Central memory CD8-positive, alpha-beta T cell (primary cell): ENCODE data around the gene IL32.

Experiments
- ATAC-seq: fragments of 150-1000 bp; cut with Tn5 transposase; replicated peaks from 2 replicates; pipeline ENCODE4 v1.10.0; 2022; ENCODE audit warnings: mild to moderate bottlenecking, moderate FRiP score, moderate number of reproducible peaks; ENCODE audit not compliant: poor library complexity, severe bottlenecking; ENCODE audit errors: extremely low read depth
- DNase-seq, 2 donors: peaks; one replicate each; pipeline ENCODE4 v3.0.0; 2021; ENCODE audit warnings: low spot score in 2 of 2
- H3K27ac Mint-ChIP-seq: one replicate; pipeline ENCODE4 v1.8.0; 2022; ENCODE audit warnings: low read depth, mild to moderate bottlenecking, moderate library complexity, mixed read lengths
- H3K27me3 Mint-ChIP-seq: one replicate; pipeline ENCODE4 v1.8.0; 2022; ENCODE audit warnings: mixed read lengths
- H3K36me3 Mint-ChIP-seq: one replicate; pipeline ENCODE4 v1.8.0; 2022; ENCODE audit warnings: mild to moderate bottlenecking, moderate library complexity, mixed read lengths; ENCODE audit not compliant: insufficient read depth
- H3K4me1 Mint-ChIP-seq: one replicate; pipeline ENCODE4 v1.8.0; 2022; ENCODE audit warnings: mixed read lengths
- H3K4me3 Mint-ChIP-seq: one replicate; pipeline ENCODE4 v1.8.0; 2022; ENCODE audit warnings: mild to moderate bottlenecking, moderate library complexity, mixed read lengths
- H3K9me3 Mint-ChIP-seq: one replicate; pipeline ENCODE4 v1.8.0; 2022; ENCODE audit warnings: mixed read lengths

IL32 gene

GRCh38 chr16:3035289-3035971, 30.0 kb upstream of the IL32 start:
- peaks cover 19% of the 10 kb centered on the region for H3K4me1 Mint-ChIP-seq
- no peak overlapping the region for H3K27ac Mint-ChIP-seq
- ATAC-seq (no peak), DNase-seq (no peak)
- H3K36me3 Mint-ChIP-seq: peaks cover 3% of the 10 kb centered on the region
- peaks cover 94% of the 10 kb centered on the region for H3K27me3 Mint-ChIP-seq
- H3K4me3 Mint-ChIP-seq: peak overlapping the region; percentile 36
- H3K9me3 Mint-ChIP-seq: no peaks in the 10 kb centered on the region

GRCh38 chr16:3035972-3036725, 29.3 kb upstream of the IL32 start:
- Mint-ChIP-seq H3K36me3 (peaks cover 3% of the 10 kb centered on the region), H3K9me3 (no peaks in the 10 kb centered on the region), H3K27ac (no peak overlapping the region), H3K4me3 (peak overlapping the region; percentile 36), H3K4me1 (peaks cover 19% of the 10 kb centered on the region), H3K27me3 (peaks cover 90% of the 10 kb centered on the region)
- DNase-seq (no peak), ATAC-seq (no peak)

GRCh38 chr16:3036726-3037315, 28.6 kb upstream of the IL32 start, which contains the start of gene BICDL2:
Gene BICDL2 (minus strand): TSS chr16:3036944. CDS start chr16:3035496, 1,448 bp downstream.
- H3K27me3 Mint-ChIP-seq: peaks cover 84% of the 10 kb centered on the region
- DNase-seq: no peak
- peak within 1 kb of the TSS; percentile 68 for H3K4me3 Mint-ChIP-seq
- no peaks in the 10 kb centered on the region for H3K9me3 Mint-ChIP-seq
- ATAC-seq: no peak
- no peak within 1 kb of the TSS for H3K27ac Mint-ChIP-seq
- H3K36me3 Mint-ChIP-seq: peaks cover 1% of the 10 kb centered on the region
- peaks cover 19% of the 10 kb centered on the region for H3K4me1 Mint-ChIP-seq

- peaks cover 1% of the 10 kb centered on the region for H3K36me3 Mint-ChIP-seq
Measured at GRCh38 chr16:3038256-3038655, 27.2 kb upstream of the IL32 start.

GRCh38 chr16:3038896-3039295, 26.5 kb upstream of the IL32 start:
- ATAC-seq: no peak
- H3K9me3 Mint-ChIP-seq: no peaks in the 10 kb centered on the region
- H3K4me3 Mint-ChIP-seq: no peak overlapping the region
- peaks cover 1% of the 10 kb centered on the region for H3K36me3 Mint-ChIP-seq
- no peak overlapping the region for H3K27ac Mint-ChIP-seq
- H3K27me3 Mint-ChIP-seq: peaks cover 70% of the 10 kb centered on the region
- DNase-seq: no peak
- peaks cover 14% of the 10 kb centered on the region for H3K4me1 Mint-ChIP-seq

More at GRCh38 chr16:3038256-3038655, 27.2 kb upstream of the IL32 start:
- Mint-ChIP-seq H3K9me3 (no peaks in the 10 kb centered on the region), H3K4me1 (peaks cover 11% of the 10 kb centered on the region), H3K27ac (no peak overlapping the region), H3K27me3 (peaks cover 70% of the 10 kb centered on the region), H3K4me3 (no peak overlapping the region)
- no peak for DNase-seq
- ATAC-seq: no peak

GRCh38 chr16:3042376-3042775, 23.1 kb upstream of the IL32 start:
- Mint-ChIP-seq H3K36me3 (no peaks in the 10 kb centered on the region), H3K27me3 (peaks cover 55% of the 10 kb centered on the region), H3K4me3 (no peak overlapping the region), H3K27ac (no peak overlapping the region), H3K9me3 (no peaks in the 10 kb centered on the region), H3K4me1 (peaks cover 19% of the 10 kb centered on the region)
- ATAC-seq (no peak), DNase-seq (no peak)

- no peak for DNase-seq
- no peak for ATAC-seq
- Mint-ChIP-seq H3K27me3 (peaks cover 31% of the 10 kb centered on the region), H3K4me1 (peaks cover 29% of the 10 kb centered on the region), H3K36me3 (peaks cover 1% of the 10 kb centered on the region), H3K9me3 (no peaks in the 10 kb centered on the region), H3K27ac (peak overlapping the region; percentile 35), H3K4me3 (peak overlapping the region; percentile 72)
Measured at GRCh38 chr16:3044708-3045107, 20.7 kb upstream of the IL32 start.

- H3K27ac Mint-ChIP-seq: no peak within 1 kb of the TSS
- DNase-seq: no peak
Measured at GRCh38 chr16:3045758-3046640, 19.4 kb upstream of the IL32 start, which contains the start of gene MMP25. Gene MMP25 (plus strand): TSS chr16:3046561. CDS start chr16:3046918, 357 bp downstream.

GRCh38 chr16:3046641-3047386, 18.6 kb upstream of the IL32 start:
- H3K27ac Mint-ChIP-seq: no peak overlapping the region
- DNase-seq (no peak), ATAC-seq (peak; percentile 48)
- H3K4me3 Mint-ChIP-seq: peak overlapping the region; percentile 38
- peaks cover 44% of the 10 kb centered on the region for H3K4me1 Mint-ChIP-seq
- peaks cover 1% of the 10 kb centered on the region for H3K36me3 Mint-ChIP-seq
- H3K9me3 Mint-ChIP-seq: no peaks in the 10 kb centered on the region
- H3K27me3 Mint-ChIP-seq: peaks cover 21% of the 10 kb centered on the region

More at GRCh38 chr16:3045758-3046640, 19.4 kb upstream of the IL32 start, which contains the start of gene MMP25:
- peaks cover 21% of the 10 kb centered on the region for H3K27me3 Mint-ChIP-seq
- H3K9me3 Mint-ChIP-seq: no peaks in the 10 kb centered on the region
- peak; percentile 29 for ATAC-seq
- H3K36me3 Mint-ChIP-seq: peaks cover 1% of the 10 kb centered on the region
- H3K4me3 Mint-ChIP-seq: peak within 1 kb of the TSS; percentile 72
- H3K4me1 Mint-ChIP-seq: peaks cover 39% of the 10 kb centered on the region

GRCh38 chr16:3047387-3047720, 18.1 kb upstream of the IL32 start:
- peaks cover 21% of the 10 kb centered on the region for H3K27me3 Mint-ChIP-seq
- ATAC-seq: no peak
- no peak for DNase-seq
- H3K4me3 Mint-ChIP-seq: peak overlapping the region; percentile 38
- H3K4me1 Mint-ChIP-seq: peaks cover 49% of the 10 kb centered on the region
- H3K9me3 Mint-ChIP-seq: no peaks in the 10 kb centered on the region
- H3K27ac Mint-ChIP-seq: no peak overlapping the region
- peaks cover 1% of the 10 kb centered on the region for H3K36me3 Mint-ChIP-seq

GRCh38 chr16:3049921-3050481, 15.4 kb upstream of the IL32 start:
- ATAC-seq (no peak), DNase-seq (no peak)
- H3K4me3 Mint-ChIP-seq: no peak overlapping the region
- peaks cover 3% of the 10 kb centered on the region for H3K27me3 Mint-ChIP-seq
- H3K27ac Mint-ChIP-seq: no peak overlapping the region
- H3K36me3 Mint-ChIP-seq: peaks cover 3% of the 10 kb centered on the region
- H3K4me1 Mint-ChIP-seq: peaks cover 50% of the 10 kb centered on the region
- H3K9me3 Mint-ChIP-seq: no peaks in the 10 kb centered on the region
